ENCODE measurements around the gene PCNT.

The PCNT gene

DNA sequence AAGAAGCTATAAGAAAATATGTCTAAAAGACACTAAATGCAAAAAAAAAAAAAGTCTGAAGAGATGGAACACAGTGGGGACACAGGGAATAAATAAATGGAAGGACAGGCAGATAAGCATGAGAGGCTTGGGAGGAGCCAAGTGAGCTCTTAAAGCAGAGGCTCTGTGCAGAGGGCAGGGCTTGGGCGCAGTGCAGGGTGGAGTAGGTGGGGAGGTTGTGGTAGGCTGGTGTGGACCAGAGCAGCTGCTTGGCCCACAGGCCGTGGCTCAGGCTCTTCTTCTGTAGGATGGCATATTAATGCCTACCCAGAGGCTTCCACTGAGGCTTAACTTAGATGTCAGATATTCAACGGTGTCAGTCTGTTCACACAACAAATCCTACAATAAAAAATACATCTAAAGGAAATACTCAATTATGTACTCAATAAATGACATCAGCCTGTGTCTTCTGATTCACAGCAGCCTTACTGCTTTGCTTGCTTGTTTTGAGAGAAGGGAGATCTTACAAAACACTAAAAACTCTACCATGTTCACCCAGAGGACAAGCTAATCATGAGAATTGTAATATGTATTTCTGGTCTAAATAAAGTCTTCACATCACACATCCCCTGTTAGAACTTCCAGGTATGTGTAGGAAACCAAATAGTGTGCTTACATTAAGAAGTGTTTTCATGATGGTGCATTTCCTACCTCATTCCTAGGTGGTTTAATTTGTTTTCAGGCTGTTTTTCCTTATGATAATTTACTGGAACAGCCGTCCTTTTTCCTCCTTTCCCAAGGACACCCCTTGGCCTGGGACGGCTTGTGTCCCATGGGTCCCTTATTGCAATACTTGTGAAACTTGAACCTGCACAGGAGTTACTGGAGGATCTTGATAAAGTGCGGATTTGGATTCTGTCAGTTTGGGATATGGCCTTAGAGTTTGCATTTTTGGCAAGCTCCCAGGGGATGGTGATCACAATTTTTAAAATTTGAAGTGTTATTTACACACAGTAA lies 159.6 kb downstream of the PCNT start:
- Histone ChIP-seq H3K9ac (ENCODE audit: low read length) (no peak overlapping the region), H3K4me2 (ENCODE audit: low read depth, low read length, poor library complexity, severe bottlenecking) (no peak overlapping the region), H3K79me2 (ENCODE audit: insufficient read depth, low read length) (peaks cover 3% of the 10 kb centered on the region; the same call in 1 of the 2 replicates), H3F3A (ENCODE audit: insufficient read depth) (no peaks in the 10 kb centered on the region), H3K9me3 (ENCODE audit: insufficient read depth, low read length) (no peaks in the 10 kb centered on the region), H2AFZ (ENCODE audit: low read depth, low read length, severe bottlenecking) (no peak overlapping the region), H3K4me3 (ENCODE audit: insufficient read depth, low read length, poor library complexity, severe bottlenecking) (no peak overlapping the region), H3K9me2 (replicated peaks; ENCODE audit: insufficient read depth, low read length) (no peaks in the 10 kb centered on the region), H4K20me1 (ENCODE audit: low read depth, low read length) (no peaks in the 10 kb centered on the region), H3K36me3 (ENCODE audit: low read length) (no peaks in the 10 kb centered on the region), H3K27ac (ENCODE audit: low read depth, low read length) (no peak overlapping the region), H3K27me3 (ENCODE audit: low read length) (no peaks in the 10 kb centered on the region)
- TF ChIP-seq, protein P1, sequence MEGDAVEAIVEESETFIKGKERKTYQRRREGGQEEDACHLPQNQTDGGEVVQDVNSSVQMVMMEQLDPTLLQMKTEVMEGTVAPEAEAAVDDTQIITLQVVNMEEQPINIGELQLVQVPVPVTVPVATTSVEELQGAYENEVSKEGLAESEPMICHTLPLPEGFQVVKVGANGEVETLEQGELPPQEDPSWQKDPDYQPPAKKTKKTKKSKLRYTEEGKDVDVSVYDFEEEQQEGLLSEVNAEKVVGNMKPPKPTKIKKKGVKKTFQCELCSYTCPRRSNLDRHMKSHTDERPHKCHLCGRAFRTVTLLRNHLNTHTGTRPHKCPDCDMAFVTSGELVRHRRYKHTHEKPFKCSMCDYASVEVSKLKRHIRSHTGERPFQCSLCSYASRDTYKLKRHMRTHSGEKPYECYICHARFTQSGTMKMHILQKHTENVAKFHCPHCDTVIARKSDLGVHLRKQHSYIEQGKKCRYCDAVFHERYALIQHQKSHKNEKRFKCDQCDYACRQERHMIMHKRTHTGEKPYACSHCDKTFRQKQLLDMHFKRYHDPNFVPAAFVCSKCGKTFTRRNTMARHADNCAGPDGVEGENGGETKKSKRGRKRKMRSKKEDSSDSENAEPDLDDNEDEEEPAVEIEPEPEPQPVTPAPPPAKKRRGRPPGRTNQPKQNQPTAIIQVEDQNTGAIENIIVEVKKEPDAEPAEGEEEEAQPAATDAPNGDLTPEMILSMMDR (IDR thresholded peaks at IDR 0.05; ENCODE audit: insufficient read depth, low read length, poor library complexity, severe bottlenecking) = no peak
- TF ChIP-seq EZH2phosphoT487 (conservative IDR thresholded peaks at IDR 0.05; ENCODE audit: low read length) = no peak

GRCh38 chr21:46486481-46487126 lies 162.6 kb downstream of the PCNT start:
- TF ChIP-seq, protein P1 (IDR thresholded peaks at IDR 0.05; ENCODE audit: insufficient read depth, low read length, poor library complexity, severe bottlenecking) = no peak
- no peak for TF ChIP-seq EZH2phosphoT487 (conservative IDR thresholded peaks at IDR 0.05; ENCODE audit: low read length)
- Histone ChIP-seq H3K4me3 (ENCODE audit: insufficient read depth, low read length, poor library complexity, severe bottlenecking) (no peak overlapping the region), H3K36me3 (ENCODE audit: low read length) (0 out of 2 replicates have a peak, but pooled peaks cover 6% of the 10 kb centered on the region), H3K9ac (ENCODE audit: low read length) (no peak overlapping the region), H4K20me1 (ENCODE audit: low read depth, low read length) (no peaks in the 10 kb centered on the region), H3K27ac (ENCODE audit: low read depth, low read length) (no peak overlapping the region), H3K27me3 (ENCODE audit: low read length) (no peaks in the 10 kb centered on the region), H3K79me2 (ENCODE audit: insufficient read depth, low read length) (no peaks in the 10 kb centered on the region; the same call in 1 of the 2 replicates), H3F3A (ENCODE audit: insufficient read depth) (no peaks in the 10 kb centered on the region), H3K9me3 (ENCODE audit: insufficient read depth, low read length) (no peaks in the 10 kb centered on the region), H3K9me2 (replicated peaks; ENCODE audit: insufficient read depth, low read length) (no peaks in the 10 kb centered on the region), H2AFZ (ENCODE audit: low read depth, low read length, severe bottlenecking) (no peak overlapping the region), H3K4me2 (ENCODE audit: low read depth, low read length, poor library complexity, severe bottlenecking) (no peak overlapping the region)

DNA sequence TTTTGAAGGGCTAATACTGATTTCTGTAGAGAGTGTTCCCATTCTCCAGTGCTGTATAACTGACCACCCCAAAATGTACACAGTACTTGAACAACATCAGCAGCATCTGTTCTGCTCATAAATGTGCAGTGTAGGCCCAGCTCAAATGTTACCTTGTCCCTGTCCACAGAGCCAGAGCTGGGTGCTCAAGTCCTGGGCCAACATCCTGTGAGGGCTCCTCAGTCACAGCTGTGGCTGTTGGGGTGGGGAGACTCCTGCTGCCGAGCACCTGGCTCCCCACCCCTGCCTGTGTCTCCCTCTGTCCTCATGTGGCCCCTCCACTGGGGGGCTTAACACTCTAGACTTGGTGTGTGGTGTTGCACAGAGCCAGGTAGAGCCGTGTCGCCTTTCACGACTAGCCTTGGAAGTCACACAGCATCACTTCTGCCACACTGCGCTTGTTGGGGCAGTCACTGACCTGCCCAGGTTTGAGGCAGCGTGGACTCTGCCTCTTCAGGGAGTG lies 165.3 kb downstream of the PCNT start:
- Histone ChIP-seq H4K20me1 (ENCODE audit: low read depth, low read length) (no peaks in the 10 kb centered on the region), H3K79me2 (ENCODE audit: insufficient read depth, low read length) (no peaks in the 10 kb centered on the region; the same call in 1 of the 2 replicates), H3K36me3 (ENCODE audit: low read length) (peaks cover 22% of the 10 kb centered on the region), H3K9me3 (ENCODE audit: insufficient read depth, low read length) (no peaks in the 10 kb centered on the region), H3K9ac (ENCODE audit: low read length) (no peak overlapping the region), H2AFZ (ENCODE audit: low read depth, low read length, severe bottlenecking) (no peak overlapping the region), H3F3A (ENCODE audit: insufficient read depth) (no peaks in the 10 kb centered on the region), H3K9me2 (replicated peaks; ENCODE audit: insufficient read depth, low read length) (no peaks in the 10 kb centered on the region), H3K4me2 (ENCODE audit: low read depth, low read length, poor library complexity, severe bottlenecking) (no peak overlapping the region), H3K27ac (ENCODE audit: low read depth, low read length) (no peak overlapping the region), H3K4me3 (ENCODE audit: insufficient read depth, low read length, poor library complexity, severe bottlenecking) (no peak overlapping the region), H3K27me3 (ENCODE audit: low read length) (no peaks in the 10 kb centered on the region)
- TF ChIP-seq, protein P1 (IDR thresholded peaks at IDR 0.05; ENCODE audit: insufficient read depth, low read length, poor library complexity, severe bottlenecking) = no peak
- no peak for TF ChIP-seq EZH2phosphoT487 (conservative IDR thresholded peaks at IDR 0.05; ENCODE audit: low read length)

Measured in SU-DHL-6 (cell line).